SH-SY5Y (cell line): Measurements from ENCODE around the gene ATG13.

Source experiments
- GATA2 ChIP-seq: IDR thresholded peaks from 2 replicates; pipeline ENCODE4 v1.6.1; 2011; ENCODE audit warnings: mild to moderate bottlenecking, low read depth, low read length
- GATA3 ChIP-seq: IDR thresholded peaks from 2 replicates; pipeline ENCODE4 v1.6.1; 2011; ENCODE audit warnings: low read depth, mild to moderate bottlenecking, low read length, moderate library complexity

DNA sequence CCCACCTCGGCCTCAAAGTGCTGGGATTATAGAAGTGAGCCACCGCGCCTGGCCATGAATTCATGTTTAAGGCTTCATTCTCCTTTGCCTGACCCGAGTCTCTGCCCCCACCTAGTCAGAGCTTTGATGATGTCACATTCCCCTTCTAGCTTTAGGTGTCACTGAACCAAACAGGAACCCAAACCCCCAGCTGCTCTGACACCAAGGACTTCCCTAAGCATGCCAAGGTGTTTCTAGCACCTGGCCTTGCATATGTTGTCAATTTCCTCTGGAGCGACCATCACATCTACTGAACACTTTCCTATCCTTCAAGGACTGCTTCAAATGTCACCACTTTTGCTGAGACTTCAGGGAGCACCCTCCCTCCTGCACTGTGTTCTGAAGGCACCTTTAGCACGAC lies 103.9 kb downstream of the ATG13 start:
- TF ChIP-seq GATA2: no peak
- TF ChIP-seq GATA3: no peak
